GM12864 (cell line): Measurements from ENCODE around the gene UBE2QL1.

Experiments used
- DNase-seq: peaks from one replicate; pipeline ENCODE4 v3.0.0-alpha.2; 2011; ENCODE audit warnings: low read depth
- H3K4me3 ChIP-seq: 2 replicates; pipeline ENCODE4 v1.5.1; 2011; ENCODE audit warnings: mild to moderate bottlenecking, low read depth, low read length, control low read depth
- CTCF ChIP-seq: IDR thresholded peaks from 2 replicates; pipeline ENCODE4 v1.5.1; 2011; ENCODE audit warnings: low read depth, mild to moderate bottlenecking, moderate library complexity, low read length, control low read depth, inconsistent platforms; ENCODE audit errors: missing control alignments

Gene UBE2QL1

GRCh38 chr5:6448141-6448491, 543 bp upstream of the UBE2QL1 start:
- no peak for TF ChIP-seq CTCF
- H3K4me3 ChIP-seq = no peak overlapping the region
- no peak for DNase-seq

- no peak for TF ChIP-seq CTCF
- no peak overlapping the region for H3K4me3 ChIP-seq
- no peak for DNase-seq
These were observed 953 bp downstream of the UBE2QL1 start for GRCh38 chr5:6449465-6450158.

GRCh38 chr5:6450319-6450833, 1.7 kb downstream of the UBE2QL1 start:
- no peak for DNase-seq
- H3K4me3 ChIP-seq = no peak overlapping the region
- TF ChIP-seq CTCF = no peak

- no peak for DNase-seq
- H3K4me3 ChIP-seq = no peak overlapping the region
- no peak for TF ChIP-seq CTCF
These were observed 4.2 kb downstream of the UBE2QL1 start for GRCh38 chr5:6452622-6453504.

- TF ChIP-seq CTCF = no peak
- DNase-seq = no peak
- H3K4me3 ChIP-seq = no peak overlapping the region
These were observed 5.4 kb downstream of the UBE2QL1 start for GRCh38 chr5:6453937-6454560.

GRCh38 chr5:6454628-6455053, 6.0 kb downstream of the UBE2QL1 start:
- no peak for TF ChIP-seq CTCF
- H3K4me3 ChIP-seq = no peak overlapping the region

More at GRCh38 chr5:6454628-6455053, 6.0 kb downstream of the UBE2QL1 start:
- DNase-seq = no peak
